Measurements from ENCODE around the gene PRPS2. TPM values are rescaled to one million over a fixed set of nuclear protein-coding genes. Genes with fewer than 3 reads are reported as not detected.

PRPS2 gene
- total RNA-seq, 1 experiment from 2014 or later: 79.5 TPM

- BruUV-seq (replicated peaks): no TSS peak
- Histone ChIP-seq H2AFZ (ENCODE audit: low read depth, low read length, poor library complexity, severe bottlenecking) (no peak overlapping the region), H3K36me3 (ENCODE audit: control insufficient read depth in 1 of 2, insufficient read depth in 2 of 2, low read length in 2 of 2) (peaks cover 0 to 4% of the 10 kb centered on the region in 2 experiments; a peak in 1 of 4 replicates), H3K9ac (ENCODE audit: low read length) (no peak overlapping the region), H3K27me3 (ENCODE audit: insufficient read depth, low read length) (no peaks in the 10 kb centered on the region), H4K20me1 (ENCODE audit: insufficient read depth) (no peaks in the 10 kb centered on the region), H3K79me2 (ENCODE audit: insufficient read depth, low read length) (peaks cover 66% of the 10 kb centered on the region), H3K9me2 (ENCODE audit: insufficient read depth) (no peaks in the 10 kb centered on the region), H3K27ac (ENCODE audit: low read depth, low read length) (no peak overlapping the region), H3K9me3 (ENCODE audit: control insufficient read depth in 1 of 2, insufficient read depth in 1 of 2, low read depth in 1 of 2, low read length in 2 of 2) (no peaks in the 10 kb centered on the region), H3K4me2 (ENCODE audit: low read length) (no peak overlapping the region), H3K4me1 (ENCODE audit: control insufficient read depth in 1 of 2, insufficient read depth in 2 of 2, low read length in 2 of 2) (peaks cover 0 to 9% of the 10 kb centered on the region in 2 experiments; a peak in 2 of 4 replicates), H3K4me3 (replicated peaks in 1 of 2; ENCODE audit: low read depth in 1 of 2, low read length in 2 of 2) (no peak overlapping the region)
- ChIA-PET CTCF (interaction anchor here (0.6 kb wide), 1 partner anchor 19 kb away, joined by 3 read pairs; no protein-coding TSS in a partner anchor), POLR2A (no interaction called here), RAD21 (ENCODE audit: low non-redundant PET in 1 of 2, low total read pairs in 2 of 2, uncharacterized antibody in 2 of 2, unreplicated experiment in 2 of 2) (no interaction called here)
- ATAC-seq (no peak), DNase-seq (ENCODE audit: low read depth, low spot score) (no peak)
- no peak for TF ChIP-seq ZNF274 (IDR thresholded peaks at IDR 0.05; ENCODE audit: low read depth, low read length)
- no peak for TF ChIP-seq ZBTB33 (IDR thresholded peaks at IDR 0.05; ENCODE audit: extremely low read depth, insufficient replicate concordance, low read length)
- no peak for TF ChIP-seq CEBPB (IDR thresholded peaks at IDR 0.05; ENCODE audit: low read depth)
- no peak for TF ChIP-seq SRF (IDR thresholded peaks at IDR 0.05; ENCODE audit: low read depth)
- TF ChIP-seq ATF3 (IDR thresholded peaks at IDR 0.05): no peak
- TF ChIP-seq EZH2phosphoT487 (IDR thresholded peaks at IDR 0.05; ENCODE audit: borderline replicate concordance): no peak
- TF ChIP-seq EGR1 (IDR thresholded peaks at IDR 0.05; ENCODE audit: low read depth): no peak
- no peak for TF ChIP-seq CTCF (IDR thresholded peaks at IDR 0.05 in 2 of 3, conservative IDR thresholded peaks at IDR 0.05 in 1 of 3; ENCODE audit: borderline replicate concordance in 1 of 3, insufficient read depth in 1 of 3, low read depth in 2 of 3, low read length in 2 of 3)
- TF ChIP-seq SP1 (IDR thresholded peaks at IDR 0.05; ENCODE audit: low read depth): no peak
- TF ChIP-seq RAD21 (IDR thresholded peaks at IDR 0.05; ENCODE audit: low read depth): no peak
- no peak for TF ChIP-seq ELF1 (IDR thresholded peaks at IDR 0.05; ENCODE audit: borderline replicate concordance, low read depth)
- no peak for TF ChIP-seq JUND (IDR thresholded peaks at IDR 0.05)
- no peak for TF ChIP-seq CBX3 (IDR thresholded peaks at IDR 0.05; ENCODE audit: low read depth)
- no peak for TF ChIP-seq POLR2AphosphoS5 (IDR thresholded peaks at IDR 0.05; ENCODE audit: low read depth, low read length)
- TF ChIP-seq POLR2A (IDR thresholded peaks at IDR 0.05; ENCODE audit: borderline replicate concordance, extremely low read depth, insufficient read depth, insufficient read length): no peak
- no peak for TF ChIP-seq TCF7L2 (IDR thresholded peaks at IDR 0.05; ENCODE audit: borderline replicate concordance, extremely low read depth, insufficient read depth, insufficient read length)
- TF ChIP-seq MAX (IDR thresholded peaks at IDR 0.05): no peak
- TF ChIP-seq SIN3A (IDR thresholded peaks at IDR 0.05; ENCODE audit: low read depth): no peak
- TF ChIP-seq ZFX (IDR thresholded peaks at IDR 0.05): no peak
- no peak for TF ChIP-seq REST (IDR thresholded peaks at IDR 0.05; ENCODE audit: low read depth)
- intact Hi-C loops (cut with micrococcal nuclease): no loop called here
These were observed 3.4 kb downstream of the PRPS2 start for GRCh38 chrX:12794654-12795053.
